A673 (cell line): ENCODE data around the gene A4GNT. TPM values are rescaled to one million over a fixed set of nuclear protein-coding genes. Genes with fewer than 3 reads are reported as not detected.
A peak's percentile ranks its signal among the peaks of the same experiment; 100 is the strongest.

ENCODE experiments used
- BruUV-seq: library from RNA; stranded (reverse); fragments of 400-500 nt; replicated peaks from 2 replicates; lab custom pipeline; 2021; lab: Mats Ljungman, UMichigan
- CTCF ChIA-PET: fragments of 300-600 bp; sonication (Branson Sonifier 250); formaldehyde crosslinking; loops from one replicate; lab custom pipeline; 2022; ENCODE audit warnings: antibody characterized with exemption; lab: Charles Lee
- POLR2A ChIA-PET: fragments of 300-600 bp; sonication (Branson Sonifier 250); formaldehyde crosslinking; loops from one replicate; lab custom pipeline; 2022; ENCODE audit warnings: antibody characterized with exemption; ENCODE audit not compliant: low non-redundant PET; lab: Charles Lee
- DNase-seq: peaks from one replicate; pipeline ENCODE4 v3.0.0-alpha.2; 2015; ENCODE audit warnings: low spot score
- H3K27ac ChIP-seq: fragments of 200-600 bp; sonication (generic); 2 replicates; pipeline ENCODE4 v1.5.1; 2016; ENCODE audit warnings: mixed run types, low read depth, mild to moderate bottlenecking, mixed read lengths, antibody characterized with exemption, low read length; ENCODE audit not compliant: poor library complexity, severe bottlenecking
- H3K27me3 ChIP-seq: fragments of 200-600 bp; sonication (generic); replicated peaks from 2 replicates; pipeline ENCODE4 v1.6.1; 2017; ENCODE audit warnings: mixed run types, low read depth, mild to moderate bottlenecking, mixed read lengths, antibody characterized with exemption, low read length; ENCODE audit not compliant: insufficient read depth, poor library complexity
- H3K36me3 ChIP-seq: fragments of 200-600 bp; sonication (generic); 2 replicates; pipeline ENCODE4 v1.6.1; 2016; ENCODE audit warnings: mixed run types, mild to moderate bottlenecking, mixed read lengths, antibody characterized with exemption, low read length; ENCODE audit not compliant: insufficient read depth, poor library complexity, severe bottlenecking
- H3K4me1 ChIP-seq: fragments of 200-600 bp; sonication (generic); 2 replicates; pipeline ENCODE4 v1.6.1; 2017; ENCODE audit warnings: mixed run types, mild to moderate bottlenecking, mixed read lengths, antibody characterized with exemption, low read length; ENCODE audit not compliant: insufficient read depth, poor library complexity, severe bottlenecking
- H3K4me3 ChIP-seq: fragments of 200-600 bp; sonication (generic); 2 replicates; pipeline ENCODE4 v1.5.1; 2016; ENCODE audit warnings: low read depth, mixed run types, mild to moderate bottlenecking, mixed read lengths, low read length; ENCODE audit not compliant: poor library complexity, severe bottlenecking
- H3K9me3 ChIP-seq: fragments of 200-600 bp; sonication (generic); 2 replicates; pipeline ENCODE4 v1.6.1; 2016; ENCODE audit warnings: mixed run types, low read depth, mild to moderate bottlenecking, mixed read lengths, antibody characterized with exemption, low read length; ENCODE audit not compliant: poor library complexity, severe bottlenecking
- CTCF ChIP-seq: fragments of 300-800, 200-600 bp; sonication (generic); conservative IDR thresholded peaks from 2 replicates; pipeline ENCODE4 v1.5.1; 2017; ENCODE audit warnings: low read depth, mild to moderate bottlenecking, antibody characterized with exemption, low read length, moderate library complexity, mixed read lengths
- EZH2 ChIP-seq: fragments of 200-600 bp; sonication (generic); IDR thresholded peaks from 2 replicates; pipeline ENCODE4 v1.6.1; 2017; ENCODE audit warnings: borderline replicate concordance, low read depth, mild to moderate bottlenecking, mixed read lengths, antibody characterized with exemption, low read length; ENCODE audit not compliant: poor library complexity, severe bottlenecking
- intact Hi-C: fragments of 100-400 bp; cut with micrococcal nuclease; formaldehyde crosslinking; loops from one replicate; pipeline ENCODE4 v1.10.0; 2022; ENCODE audit not compliant: unreplicated experiment
- total RNA-seq: library from RNA; stranded (reverse); gene quantifications from 2 replicates; pipeline ENCODE4 v1.2.3, GENCODE V29; 2021

A4GNT gene
- total RNA-seq, 1 experiment from 2014 or later: not detected

- Histone ChIP-seq H3K4me1 (peaks cover 9% of the 10 kb centered on the region), H3K27ac (peak within 1 kb of the TSS; percentile 68), H3K27me3 (no peaks in the 10 kb centered on the region), H3K4me3 (peak within 1 kb of the TSS; percentile 75), H3K9me3 (no peaks in the 10 kb centered on the region), H3K36me3 (no peaks in the 10 kb centered on the region)
- peak; percentile 68 for DNase-seq
- BruUV-seq: no TSS peak
- ChIA-PET CTCF (interaction anchor here (0.7 kb wide), 1 partner anchor 1472 kb away, joined by 3 read pairs; no protein-coding TSS in a partner anchor), POLR2A (no interaction called here)
- no peak for TF ChIP-seq EZH2
- peak; percentile 29; the same call in 1 of the 2 replicates for TF ChIP-seq CTCF
- intact Hi-C loops: no loop called here
Measured at GRCh38 chr3:138114988-138115971, 16.9 kb downstream of the A4GNT start, which contains the start of gene DZIP1L. DZIP1L (minus strand) TSS chr3:138115608; CDS start chr3:138103971, 11,637 bp downstream.

GRCh38 chr3:138114431-138114918 lies 17.7 kb downstream of the A4GNT start:
- ChIA-PET CTCF (no interaction called here), POLR2A (no interaction called here)
- BruUV-seq: no TSS peak
- intact Hi-C loops: no loop called here
- peaks cover 9% of the 10 kb centered on the region for H3K4me1 ChIP-seq
- no peaks in the 10 kb centered on the region for H3K9me3 ChIP-seq
- no peak for TF ChIP-seq CTCF
- no peak for TF ChIP-seq EZH2
- no peak for DNase-seq
- H3K27ac ChIP-seq: peak overlapping the region; percentile 68
- H3K27me3 ChIP-seq: no peaks in the 10 kb centered on the region
- H3K4me3 ChIP-seq: peak overlapping the region; percentile 75
- H3K36me3 ChIP-seq: no peaks in the 10 kb centered on the region

GRCh38 chr3:138113326-138113725 lies 18.9 kb downstream of the A4GNT start:
- Histone ChIP-seq H3K36me3 (no peaks in the 10 kb centered on the region), H3K27ac (no peak overlapping the region), H3K27me3 (no peaks in the 10 kb centered on the region), H3K9me3 (no peaks in the 10 kb centered on the region), H3K4me3 (no peak overlapping the region), H3K4me1 (peaks cover 9% of the 10 kb centered on the region)
- ChIA-PET POLR2A (no interaction called here), CTCF (no interaction called here)
- BruUV-seq: no TSS peak
- peak; percentile 52 for DNase-seq
- TF ChIP-seq CTCF (no peak), EZH2 (no peak)
- intact Hi-C loops: no loop called here
